ENCODE data around the gene TMEM106A.
"Not testable (repeated sequence)": the region's sequence is repeated elsewhere in the genome, so short reads cannot be mapped to it uniquely, and the experiment has no call there.

Gene TMEM106A

GRCh38 chr17:43193251-43193650, 18.4 kb upstream of the TMEM106A start:
- Histone ChIP-seq H3K4me3 (ENCODE audit: low read length) (no peak overlapping the region), H3K36me3 (ENCODE audit: control insufficient read depth, insufficient read depth, low read length) (peaks cover 29% of the 10 kb centered on the region), H3K27me3 (ENCODE audit: control insufficient read depth, insufficient read depth, low read length) (no peaks in the 10 kb centered on the region), H3K4me1 (ENCODE audit: control insufficient read depth, insufficient read depth, low read length) (no peaks in the 10 kb centered on the region), H3K9me3 (ENCODE audit: control insufficient read depth, low read length) (no peaks in the 10 kb centered on the region), H3K9ac (ENCODE audit: low read length) (no peak overlapping the region)

- H3K4me1 ChIP-seq (ENCODE audit: control insufficient read depth, insufficient read depth, low read length) = no peaks in the 10 kb centered on the region
- H3K27me3 ChIP-seq (ENCODE audit: control insufficient read depth, insufficient read depth, low read length) = no peaks in the 10 kb centered on the region
- no peak overlapping the region for H3K9ac ChIP-seq (ENCODE audit: low read length)
- no peaks in the 10 kb centered on the region for H3K9me3 ChIP-seq (ENCODE audit: control insufficient read depth, low read length)
- H3K36me3 ChIP-seq (ENCODE audit: control insufficient read depth, insufficient read depth, low read length) = peaks cover 39% of the 10 kb centered on the region
- H3K4me3 ChIP-seq (ENCODE audit: low read length) = no peak overlapping the region
Measured at GRCh38 chr17:43199633-43200032, 12.0 kb upstream of the TMEM106A start.

GRCh38 chr17:43200127-43200526, 11.5 kb upstream of the TMEM106A start:
- no peaks in the 10 kb centered on the region for H3K27me3 ChIP-seq (ENCODE audit: control insufficient read depth, insufficient read depth, low read length)
- no peaks in the 10 kb centered on the region for H3K9me3 ChIP-seq (ENCODE audit: control insufficient read depth, low read length)
- no peak overlapping the region for H3K9ac ChIP-seq (ENCODE audit: low read length)
- peaks cover 36% of the 10 kb centered on the region for H3K36me3 ChIP-seq (ENCODE audit: control insufficient read depth, insufficient read depth, low read length)
- no peak overlapping the region for H3K4me3 ChIP-seq (ENCODE audit: low read length)
- H3K4me1 ChIP-seq (ENCODE audit: control insufficient read depth, insufficient read depth, low read length) = no peaks in the 10 kb centered on the region

- H3K9ac ChIP-seq (ENCODE audit: low read length); H3K4me1 ChIP-seq (ENCODE audit: control insufficient read depth, insufficient read depth, low read length); H3K27me3 ChIP-seq (ENCODE audit: control insufficient read depth, insufficient read depth, low read length); H3K9me3 ChIP-seq (ENCODE audit: control insufficient read depth, low read length); H3K4me3 ChIP-seq (ENCODE audit: low read length): not testable (repeated sequence)
- H3K36me3 ChIP-seq (ENCODE audit: control insufficient read depth, insufficient read depth, low read length) = peaks cover 30% of the 10 kb centered on the region
Measured at GRCh38 chr17:43203013-43203412, 8.7 kb upstream of the TMEM106A start.

- peaks cover 10% of the 10 kb centered on the region for H3K36me3 ChIP-seq (ENCODE audit: control insufficient read depth, insufficient read depth, low read length)
- no peak overlapping the region for H3K9ac ChIP-seq (ENCODE audit: low read length)
- peaks cover 23% of the 10 kb centered on the region for H3K4me1 ChIP-seq (ENCODE audit: control insufficient read depth, insufficient read depth, low read length)
- no peaks in the 10 kb centered on the region for H3K27me3 ChIP-seq (ENCODE audit: control insufficient read depth, insufficient read depth, low read length)
- H3K4me3 ChIP-seq (ENCODE audit: low read length) = no peak overlapping the region
- no peaks in the 10 kb centered on the region for H3K9me3 ChIP-seq (ENCODE audit: control insufficient read depth, low read length)
Measured at GRCh38 chr17:43210576-43210975, 1.1 kb upstream of the TMEM106A start.

- Histone ChIP-seq H3K27me3 (ENCODE audit: control insufficient read depth, insufficient read depth, low read length) (no peaks in the 10 kb centered on the region), H3K36me3 (ENCODE audit: control insufficient read depth, insufficient read depth, low read length) (peaks cover 16% of the 10 kb centered on the region), H3K4me3 (ENCODE audit: low read length) (no peak overlapping the region), H3K9ac (ENCODE audit: low read length) (peak overlapping the region; percentile 67), H3K9me3 (ENCODE audit: control insufficient read depth, low read length) (no peaks in the 10 kb centered on the region), H3K4me1 (ENCODE audit: control insufficient read depth, insufficient read depth, low read length) (peaks cover 23% of the 10 kb centered on the region)
Measured at GRCh38 chr17:43211123-43211479, 574 bp upstream of the TMEM106A start.

GRCh38 chr17:43212641-43213490, 1.2 kb downstream of the TMEM106A start:
- Histone ChIP-seq H3K27me3 (ENCODE audit: control insufficient read depth, insufficient read depth, low read length) (no peaks in the 10 kb centered on the region), H3K9ac (ENCODE audit: low read length) (peak overlapping the region; percentile 84), H3K4me3 (ENCODE audit: low read length) (peak overlapping the region; percentile 51), H3K36me3 (ENCODE audit: control insufficient read depth, insufficient read depth, low read length) (peaks cover 16% of the 10 kb centered on the region), H3K9me3 (ENCODE audit: control insufficient read depth, low read length) (no peaks in the 10 kb centered on the region), H3K4me1 (ENCODE audit: control insufficient read depth, insufficient read depth, low read length) (peaks cover 23% of the 10 kb centered on the region)

GRCh38 chr17:43213545-43213944, 1.9 kb downstream of the TMEM106A start:
- H3K9ac ChIP-seq (ENCODE audit: low read length) = peak overlapping the region; percentile 84
- no peak overlapping the region for H3K4me3 ChIP-seq (ENCODE audit: low read length)

GRCh38 chr17:43215341-43215740, 3.7 kb downstream of the TMEM106A start:
- no peaks in the 10 kb centered on the region for H3K9me3 ChIP-seq (ENCODE audit: control insufficient read depth, low read length)
- peaks cover 23% of the 10 kb centered on the region for H3K4me1 ChIP-seq (ENCODE audit: control insufficient read depth, insufficient read depth, low read length)
- peaks cover 12% of the 10 kb centered on the region for H3K36me3 ChIP-seq (ENCODE audit: control insufficient read depth, insufficient read depth, low read length)
- no peak overlapping the region for H3K4me3 ChIP-seq (ENCODE audit: low read length)
- H3K27me3 ChIP-seq (ENCODE audit: control insufficient read depth, insufficient read depth, low read length) = no peaks in the 10 kb centered on the region
- H3K9ac ChIP-seq (ENCODE audit: low read length) = no peak overlapping the region

More at GRCh38 chr17:43213545-43213944, 1.9 kb downstream of the TMEM106A start:
- Histone ChIP-seq H3K9me3 (ENCODE audit: control insufficient read depth, low read length) (no peaks in the 10 kb centered on the region), H3K27me3 (ENCODE audit: control insufficient read depth, insufficient read depth, low read length) (no peaks in the 10 kb centered on the region), H3K36me3 (ENCODE audit: control insufficient read depth, insufficient read depth, low read length) (peaks cover 12% of the 10 kb centered on the region), H3K4me1 (ENCODE audit: control insufficient read depth, insufficient read depth, low read length) (peaks cover 23% of the 10 kb centered on the region)

- Histone ChIP-seq H3K36me3 (ENCODE audit: control insufficient read depth, insufficient read depth, low read length) (peaks cover 12% of the 10 kb centered on the region), H3K4me3 (ENCODE audit: low read length) (no peak overlapping the region)
Measured at GRCh38 chr17:43216369-43216761, 4.7 kb downstream of the TMEM106A start.

GRCh38 chr17:43216762-43217613, 5.3 kb downstream of the TMEM106A start:
- H3K27me3 ChIP-seq (ENCODE audit: control insufficient read depth, insufficient read depth, low read length) = no peaks in the 10 kb centered on the region
- peaks cover 12% of the 10 kb centered on the region for H3K36me3 ChIP-seq (ENCODE audit: control insufficient read depth, insufficient read depth, low read length)
- no peak overlapping the region for H3K4me3 ChIP-seq (ENCODE audit: low read length)
- peaks cover 21% of the 10 kb centered on the region for H3K4me1 ChIP-seq (ENCODE audit: control insufficient read depth, insufficient read depth, low read length)
- no peak overlapping the region for H3K9ac ChIP-seq (ENCODE audit: low read length)
- H3K9me3 ChIP-seq (ENCODE audit: control insufficient read depth, low read length) = no peaks in the 10 kb centered on the region

More at GRCh38 chr17:43216369-43216761, 4.7 kb downstream of the TMEM106A start:
- H3K9me3 ChIP-seq (ENCODE audit: control insufficient read depth, low read length) = no peaks in the 10 kb centered on the region
- H3K9ac ChIP-seq (ENCODE audit: low read length) = no peak overlapping the region
- H3K27me3 ChIP-seq (ENCODE audit: control insufficient read depth, insufficient read depth, low read length) = no peaks in the 10 kb centered on the region
- peaks cover 23% of the 10 kb centered on the region for H3K4me1 ChIP-seq (ENCODE audit: control insufficient read depth, insufficient read depth, low read length)

- Histone ChIP-seq H3K9me3 (ENCODE audit: control insufficient read depth, low read length) (no peaks in the 10 kb centered on the region), H3K27me3 (ENCODE audit: control insufficient read depth, insufficient read depth, low read length) (no peaks in the 10 kb centered on the region), H3K36me3 (ENCODE audit: control insufficient read depth, insufficient read depth, low read length) (peaks cover 12% of the 10 kb centered on the region), H3K4me1 (ENCODE audit: control insufficient read depth, insufficient read depth, low read length) (peaks cover 14% of the 10 kb centered on the region), H3K9ac (ENCODE audit: low read length) (no peak overlapping the region), H3K4me3 (ENCODE audit: low read length) (no peak overlapping the region)
Measured at GRCh38 chr17:43217614-43218087, 6.0 kb downstream of the TMEM106A start.

Data from mucosa of stomach (tissue), 1 donor.